OCI-LY7 (cell line): ENCODE data around the gene TAS2R1.

Experiments used
- EZH2phosphoT487 ChIP-seq: fragments of 200-600 bp; sonication (generic); IDR thresholded peaks from 2 replicates; pipeline ENCODE4 v1.6.1; 2018; ENCODE audit warnings: low read depth, borderline replicate concordance, mild to moderate bottlenecking, mixed run types, antibody characterized with exemption, low read length, moderate library complexity, mixed read lengths
- TF ChIP-seq, protein P1 (sequence below): fragments of 200-600 bp; sonication (generic); conservative IDR thresholded peaks from 2 replicates; pipeline ENCODE4 v1.5.1; 2014; ENCODE audit warnings: mild to moderate bottlenecking, antibody characterized with exemption, low read length, moderate library complexity, mixed read lengths

DNA sequence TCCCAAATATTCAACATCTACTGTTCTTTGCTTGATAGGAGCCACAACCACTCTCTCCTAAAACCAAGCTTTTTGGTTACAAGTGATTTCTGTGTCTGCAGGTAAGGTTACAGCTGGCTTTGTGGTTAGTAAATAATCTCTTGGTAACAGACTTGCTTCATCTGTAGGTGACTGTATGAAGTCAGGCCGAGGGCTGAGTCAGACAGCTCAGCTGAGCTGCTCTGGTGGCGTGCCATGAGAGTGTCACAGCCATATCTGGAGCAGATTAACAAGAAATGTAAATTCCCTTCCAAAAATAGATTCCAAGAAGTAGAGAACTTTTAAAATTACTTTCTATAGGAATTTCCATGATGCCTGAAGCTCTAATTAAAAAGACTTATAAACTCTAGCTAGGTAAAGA is 23.7 kb upstream of the TAS2R1 start:
- TF ChIP-seq, protein P1, sequence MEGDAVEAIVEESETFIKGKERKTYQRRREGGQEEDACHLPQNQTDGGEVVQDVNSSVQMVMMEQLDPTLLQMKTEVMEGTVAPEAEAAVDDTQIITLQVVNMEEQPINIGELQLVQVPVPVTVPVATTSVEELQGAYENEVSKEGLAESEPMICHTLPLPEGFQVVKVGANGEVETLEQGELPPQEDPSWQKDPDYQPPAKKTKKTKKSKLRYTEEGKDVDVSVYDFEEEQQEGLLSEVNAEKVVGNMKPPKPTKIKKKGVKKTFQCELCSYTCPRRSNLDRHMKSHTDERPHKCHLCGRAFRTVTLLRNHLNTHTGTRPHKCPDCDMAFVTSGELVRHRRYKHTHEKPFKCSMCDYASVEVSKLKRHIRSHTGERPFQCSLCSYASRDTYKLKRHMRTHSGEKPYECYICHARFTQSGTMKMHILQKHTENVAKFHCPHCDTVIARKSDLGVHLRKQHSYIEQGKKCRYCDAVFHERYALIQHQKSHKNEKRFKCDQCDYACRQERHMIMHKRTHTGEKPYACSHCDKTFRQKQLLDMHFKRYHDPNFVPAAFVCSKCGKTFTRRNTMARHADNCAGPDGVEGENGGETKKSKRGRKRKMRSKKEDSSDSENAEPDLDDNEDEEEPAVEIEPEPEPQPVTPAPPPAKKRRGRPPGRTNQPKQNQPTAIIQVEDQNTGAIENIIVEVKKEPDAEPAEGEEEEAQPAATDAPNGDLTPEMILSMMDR = no peak
- no peak for TF ChIP-seq EZH2phosphoT487
